ENCODE data around the gene HAO2.
"Not testable (repeated sequence)": the region's sequence is repeated elsewhere in the genome, so short reads cannot be mapped to it uniquely, and the experiment has no call there.

Gene HAO2

GRCh38 chr1:119347858-119348257, 20.7 kb upstream of the HAO2 start:
- peak; percentile 26 for DNase-seq

DNA sequence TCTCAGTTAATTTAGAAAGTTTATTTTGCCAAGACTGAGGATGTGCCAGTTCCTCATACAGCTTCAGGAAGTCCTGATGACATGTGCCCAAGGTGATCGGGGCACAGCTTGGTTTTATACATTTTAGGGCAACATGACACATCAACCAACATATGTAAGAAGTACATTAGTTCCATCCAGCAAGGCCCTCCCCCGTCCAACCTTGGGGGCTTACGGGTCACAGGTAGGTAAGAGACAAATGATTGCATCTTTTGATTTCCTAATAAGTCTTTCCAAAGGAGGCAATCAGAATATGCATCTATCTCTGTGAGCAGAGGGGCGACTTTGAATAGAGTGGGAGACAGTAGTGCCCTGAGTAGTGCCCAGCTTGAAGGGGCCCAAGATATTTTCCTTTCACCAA, 19.6 kb upstream of the HAO2 start:
- DNase-seq = no peak

DNA sequence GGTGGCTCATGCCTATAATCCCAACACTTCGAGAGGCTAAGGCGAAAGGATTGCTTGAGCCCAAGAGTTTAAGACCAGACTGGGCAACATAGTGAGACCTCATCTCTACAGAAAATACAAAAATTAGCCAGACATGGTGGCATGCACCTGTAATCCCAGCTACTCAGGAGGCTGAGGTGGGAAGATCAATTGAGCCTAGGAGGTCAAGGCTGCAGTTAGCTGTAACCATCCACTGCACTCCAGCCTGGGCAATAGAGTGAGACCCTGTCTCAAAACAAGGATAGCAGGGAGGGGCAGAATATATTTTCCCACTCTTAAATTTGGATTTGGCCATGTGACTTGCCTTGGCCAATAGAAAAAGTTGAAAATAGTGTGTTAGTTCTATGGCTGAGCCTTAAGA, 17.7 kb upstream of the HAO2 start:
- DNase-seq = not testable (repeated sequence)

DNA sequence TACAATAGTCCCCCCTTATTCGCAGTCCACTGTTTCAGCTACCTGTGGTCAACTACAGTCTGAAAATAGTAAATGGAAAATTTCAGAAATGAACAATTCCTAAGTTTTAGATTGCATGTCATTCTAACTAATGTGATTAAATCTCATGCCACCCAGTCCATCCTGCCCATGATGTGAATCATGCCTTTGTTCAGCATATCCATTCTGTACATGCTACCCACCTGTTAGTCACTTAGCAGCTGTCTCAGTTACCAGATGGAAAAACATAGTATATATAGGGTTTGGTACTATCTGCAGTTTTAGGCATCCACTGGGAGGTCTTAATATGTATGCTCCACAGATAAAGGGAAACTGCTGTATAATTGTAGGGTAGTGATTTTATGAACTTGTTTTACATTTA, 16.6 kb upstream of the HAO2 start:
- DNase-seq = no peak

GRCh38 chr1:119353836-119354235, 14.7 kb upstream of the HAO2 start:
- no peak for DNase-seq

- no peak for DNase-seq
Measured at GRCh38 chr1:119358636-119359035, 9.9 kb upstream of the HAO2 start.

DNA sequence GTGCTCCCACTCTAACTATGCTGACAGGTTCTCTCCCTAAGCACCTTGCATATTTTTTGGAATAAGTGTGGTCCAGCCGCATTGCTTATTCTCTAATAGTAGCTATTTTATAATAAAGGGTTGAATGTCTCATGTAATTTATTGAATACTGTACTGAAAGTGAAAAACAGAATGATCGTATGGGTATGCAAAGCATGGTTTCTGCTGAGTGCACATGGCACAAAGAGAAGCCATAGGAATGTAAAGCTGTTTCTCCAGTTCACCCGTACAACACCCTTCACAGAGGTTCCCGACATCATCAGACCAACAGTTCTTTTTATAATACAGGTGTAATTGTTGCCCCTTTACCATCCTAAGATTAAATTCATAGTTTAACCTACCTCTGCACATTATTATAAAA, 8.9 kb upstream of the HAO2 start:
- DNase-seq = no peak

DNA sequence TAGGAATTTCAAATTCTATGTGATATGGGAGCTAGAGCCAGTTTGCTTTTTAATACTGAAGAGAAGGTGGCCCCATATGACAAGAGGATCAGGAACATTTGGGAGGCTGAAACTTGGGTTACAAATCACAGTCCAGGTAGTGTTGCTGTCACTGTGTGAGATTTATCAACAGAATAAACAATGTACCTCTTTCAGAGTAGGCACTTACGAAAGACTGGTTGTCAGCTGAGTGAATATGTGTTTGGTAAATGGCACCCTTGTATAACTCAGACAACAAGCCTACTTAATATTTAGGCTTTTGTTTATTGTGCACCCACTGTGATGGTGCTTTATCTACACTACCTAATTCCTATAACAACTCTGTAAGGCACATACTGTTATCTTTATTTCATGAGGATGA, 7.4 kb upstream of the HAO2 start:
- no peak for DNase-seq

DNA sequence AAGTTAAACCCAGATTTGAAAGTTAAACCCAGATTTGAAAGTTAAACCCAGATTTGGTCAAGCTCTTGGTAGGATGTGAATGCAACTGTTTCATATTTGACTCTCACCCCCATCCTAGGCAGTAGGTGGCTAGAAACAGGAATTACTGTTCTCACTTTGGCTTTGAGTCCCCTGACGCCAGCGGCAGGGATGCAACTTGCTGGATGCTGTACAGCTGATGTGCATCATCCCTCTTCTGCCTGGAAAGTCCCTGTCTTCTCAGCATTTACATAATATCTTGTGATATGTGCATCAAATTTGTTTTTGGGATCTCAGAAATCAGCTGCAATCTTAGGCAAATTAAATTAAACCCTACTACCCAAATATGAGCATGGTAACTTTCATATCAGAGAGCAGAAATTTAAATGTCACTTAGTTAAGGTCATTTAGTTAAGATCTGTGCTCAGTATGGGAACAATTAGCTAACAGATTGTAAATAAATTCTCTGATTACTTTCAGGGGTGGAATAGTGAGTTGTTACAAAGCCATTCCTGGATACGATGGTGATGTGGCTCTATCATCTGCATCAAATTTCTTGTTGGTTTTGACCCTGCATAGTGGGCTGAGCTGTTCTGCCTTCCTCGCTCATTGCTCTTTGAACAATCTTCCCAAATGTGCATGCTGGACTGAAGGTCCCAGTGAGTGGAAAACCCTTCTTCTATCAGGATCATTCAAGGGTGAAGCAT, 6.8 kb upstream of the HAO2 start:
- DNase-seq = no peak

DNA sequence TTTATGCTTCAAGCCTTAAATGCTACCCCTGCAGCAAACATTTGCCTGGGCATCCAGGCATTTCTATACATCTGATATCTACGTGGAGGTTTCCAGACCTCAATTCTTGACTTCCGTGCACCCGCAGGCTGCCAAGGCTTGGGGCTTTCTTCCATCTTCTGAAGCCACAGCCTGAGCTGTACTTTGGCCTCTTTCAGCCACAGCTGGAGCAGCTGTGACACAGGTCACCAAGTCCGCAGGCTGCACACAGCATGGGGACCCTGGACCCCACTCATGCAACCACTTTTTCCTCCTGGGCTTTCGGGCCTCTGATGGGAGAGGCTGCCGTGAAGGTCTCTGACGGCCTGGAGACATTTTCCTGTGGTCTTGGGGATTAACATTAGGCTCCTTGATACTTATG, 5.4 kb upstream of the HAO2 start:
- DNase-seq = no peak

- DNase-seq = no peak
Measured at GRCh38 chr1:119364640-119365039, 3.9 kb upstream of the HAO2 start.

- DNase-seq = no peak
Measured at GRCh38 chr1:119366424-119366823, 2.2 kb upstream of the HAO2 start.

GRCh38 chr1:119367432-119368124, 1.0 kb upstream of the HAO2 start:
- DNase-seq = no peak

GRCh38 chr1:119370748-119371147, 2.2 kb downstream of the HAO2 start:
- no peak for DNase-seq

DNA sequence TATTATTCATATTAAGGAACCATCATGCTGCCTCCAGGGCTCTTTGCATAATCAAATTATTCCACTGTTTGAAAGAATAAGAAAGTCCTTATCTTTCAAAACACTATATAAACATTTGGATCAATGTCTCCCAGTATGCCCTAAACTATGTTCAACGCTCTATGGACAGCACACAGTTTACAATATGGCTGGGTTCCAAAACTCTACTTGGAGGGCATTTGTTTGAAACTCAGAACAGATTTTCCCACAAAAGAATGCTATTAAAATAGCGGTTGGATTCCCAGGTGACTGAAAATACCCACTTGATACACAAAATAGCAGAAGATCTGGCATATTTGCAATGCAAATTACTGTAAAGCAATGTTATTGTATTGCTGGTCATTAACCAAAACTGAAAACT, 3.2 kb downstream of the HAO2 start:
- no peak for DNase-seq

DNA sequence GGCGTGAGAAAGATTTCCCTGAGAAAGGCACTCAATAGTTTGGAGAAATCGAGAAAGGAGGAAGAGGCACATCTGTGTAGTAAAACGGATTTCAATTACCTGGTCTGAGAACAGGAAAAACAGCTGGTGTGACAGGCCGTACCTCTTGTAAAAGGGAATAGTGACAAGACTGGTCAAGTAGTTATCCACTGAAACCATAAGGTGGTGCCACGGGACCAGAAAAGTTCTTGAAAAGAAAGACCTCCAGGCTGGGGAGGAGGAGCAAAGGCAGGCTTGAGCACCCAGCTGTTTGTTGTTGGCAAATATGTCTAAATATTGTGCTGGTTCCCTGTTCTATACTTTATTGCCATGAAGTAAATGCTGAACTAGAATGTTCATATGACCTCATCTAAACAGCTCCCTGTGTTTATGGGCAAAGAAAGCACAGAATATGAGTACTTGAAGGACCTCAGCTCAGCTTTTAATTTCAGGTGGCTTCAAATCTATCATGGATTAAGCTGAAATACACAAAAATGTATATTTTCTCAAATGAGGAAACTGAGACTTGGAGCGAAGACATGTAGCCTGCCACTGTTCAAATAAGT, 4.0 kb downstream of the HAO2 start:
- DNase-seq = no peak

GRCh38 chr1:119373465-119373864, 4.9 kb downstream of the HAO2 start:
- DNase-seq = no peak

GRCh38 chr1:119374208-119374874, 5.8 kb downstream of the HAO2 start:
- no peak for DNase-seq

- DNase-seq = no peak
Measured at GRCh38 chr1:119375366-119375765, 6.8 kb downstream of the HAO2 start.

DNA sequence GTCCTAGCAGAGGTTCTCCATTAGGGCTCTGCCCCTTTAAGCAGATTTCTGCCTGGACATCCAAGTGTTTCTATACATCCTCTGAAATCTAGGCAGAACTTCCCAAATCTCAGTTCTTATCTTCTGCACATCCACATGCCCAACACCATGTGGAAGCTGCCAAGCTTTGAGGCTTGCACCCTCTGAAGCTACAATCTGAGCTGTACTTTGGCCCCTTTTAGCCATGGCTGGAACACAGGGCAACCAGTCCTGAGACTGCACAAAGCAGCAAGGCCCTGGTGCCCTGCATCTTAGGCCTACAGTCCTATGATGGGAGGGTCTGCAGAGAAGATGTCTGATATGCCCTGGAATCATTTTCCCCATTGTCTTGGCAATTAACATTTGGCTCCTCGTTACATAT, 8.0 kb downstream of the HAO2 start:
- no peak for DNase-seq

GRCh38 chr1:119377594-119377993, 9.0 kb downstream of the HAO2 start:
- DNase-seq = not testable (repeated sequence)

DNA sequence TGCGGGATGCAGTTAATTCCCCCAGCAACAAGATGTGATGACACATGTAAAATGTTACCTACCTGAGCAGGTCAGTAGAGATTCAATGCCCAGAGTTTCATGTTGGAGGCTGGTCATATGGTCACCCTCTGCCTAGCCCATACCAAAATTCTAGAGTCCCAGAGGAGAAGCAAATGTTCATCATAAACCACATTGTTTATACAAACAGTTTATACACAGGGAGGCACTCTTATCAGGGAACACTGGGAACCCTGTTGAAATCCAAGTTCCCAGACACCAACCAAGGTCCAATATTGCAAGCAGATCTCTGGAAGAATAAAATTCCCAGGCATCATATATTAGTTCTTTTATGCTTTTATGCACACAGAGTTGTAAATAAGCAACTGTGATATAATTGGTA, 10.5 kb downstream of the HAO2 start:
- no peak for DNase-seq

DNA sequence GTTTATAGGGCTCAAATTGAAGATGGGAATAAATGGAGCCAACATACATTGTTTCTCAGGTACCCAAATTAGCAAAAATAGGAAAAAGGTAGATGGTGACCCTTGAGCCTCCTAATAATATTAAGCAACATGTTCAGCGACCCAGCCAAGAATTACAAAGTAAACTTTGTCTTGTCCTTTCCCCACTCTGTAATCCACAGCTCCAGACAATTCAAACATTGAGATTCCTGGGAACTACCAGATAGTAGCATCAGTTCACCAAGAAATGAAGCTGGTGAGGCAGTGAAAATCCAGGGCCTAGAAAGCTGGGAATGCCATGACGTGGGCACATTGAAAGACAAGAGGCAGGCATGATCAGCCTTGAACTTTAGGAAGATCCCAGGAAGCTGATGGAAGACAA, 11.7 kb downstream of the HAO2 start:
- no peak for DNase-seq
